HG02610 (cell line): ENCODE data around the gene USH2A.
"Not testable (repeated sequence)": the region's sequence is repeated elsewhere in the genome, so short reads cannot be mapped to it uniquely, and the experiment has no call there.

Source experiments
- ATAC-seq: cut with Tn5 transposase; IDR thresholded peaks from one replicate; pipeline ENCODE4 v1.9.1; 2021; ENCODE audit warnings: mild to moderate bottlenecking, moderate library complexity; ENCODE audit not compliant: unreplicated experiment

The USH2A gene

GRCh38 chr1:216207154-216207553, 216.1 kb downstream of the USH2A start:
- ATAC-seq = no peak

DNA sequence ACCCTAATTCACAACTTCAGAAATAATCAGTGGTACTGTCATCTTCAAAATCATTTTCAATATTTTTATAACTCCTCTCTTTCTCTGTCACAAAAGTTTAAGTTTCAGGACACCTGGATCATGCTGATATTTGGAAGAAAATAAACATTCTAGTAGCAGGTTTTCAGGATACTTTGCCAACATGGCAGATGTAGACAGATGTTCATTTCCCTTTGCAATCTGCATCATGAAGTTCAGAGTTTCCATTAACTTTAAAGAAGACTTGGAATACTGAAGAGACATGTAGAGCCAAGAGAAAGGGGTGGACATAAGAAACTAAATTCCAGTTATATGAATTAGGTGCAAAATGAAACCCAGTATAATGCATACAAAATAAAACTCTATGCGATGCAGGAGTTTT, 218.1 kb downstream of the USH2A start:
- ATAC-seq = no peak

- ATAC-seq = no peak
These were observed 221.3 kb downstream of the USH2A start for GRCh38 chr1:216201946-216202345.

- ATAC-seq = no peak
These were observed 222.3 kb downstream of the USH2A start for GRCh38 chr1:216200941-216201340.

DNA sequence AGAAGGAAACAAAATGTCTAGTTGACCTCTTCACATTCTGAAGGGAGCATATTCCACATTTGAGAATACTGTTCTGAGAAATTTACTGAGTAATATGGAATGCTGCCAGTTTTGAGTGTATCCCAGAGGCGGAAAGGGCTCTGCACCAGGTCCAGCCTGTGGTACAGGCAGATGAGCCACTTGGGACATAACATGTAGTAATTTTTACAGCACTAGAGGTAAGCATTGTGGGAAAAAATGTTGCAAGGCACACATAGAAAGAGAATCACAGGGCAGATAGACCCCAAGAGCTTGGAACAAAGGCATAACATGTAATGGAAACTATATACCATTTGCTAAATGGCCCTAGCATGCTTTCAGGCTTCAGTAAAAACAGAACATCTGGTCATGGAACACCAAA, 228.5 kb downstream of the USH2A start:
- no peak for ATAC-seq

DNA sequence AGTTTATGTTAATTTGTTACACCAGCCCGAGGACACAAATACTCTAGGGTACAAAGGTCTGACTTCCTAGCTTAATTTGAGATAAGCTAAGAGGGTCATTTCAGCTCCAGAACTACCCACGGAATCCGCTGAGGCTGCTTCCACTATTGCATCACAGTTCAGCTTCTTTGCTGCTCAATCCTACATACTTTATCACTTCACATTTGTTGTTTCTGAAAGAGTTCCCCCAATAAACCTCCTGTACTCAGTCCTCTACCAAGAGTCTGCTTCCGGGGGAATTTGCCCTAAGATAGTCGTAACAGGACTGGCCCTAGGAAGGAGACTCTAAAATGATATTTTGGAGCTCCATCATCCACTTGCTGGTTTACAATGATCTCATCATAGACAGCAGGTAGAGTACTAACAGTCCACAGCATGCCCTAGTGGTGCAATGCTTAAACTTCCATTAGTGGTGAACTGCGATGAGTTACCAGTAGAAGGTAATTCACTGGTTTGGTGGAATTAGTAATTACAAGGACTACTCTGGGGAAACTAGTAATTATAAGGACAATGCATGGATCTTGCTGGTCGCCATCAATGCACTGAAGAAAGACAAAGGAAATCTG, 229.3 kb downstream of the USH2A start:
- no peak for ATAC-seq

DNA sequence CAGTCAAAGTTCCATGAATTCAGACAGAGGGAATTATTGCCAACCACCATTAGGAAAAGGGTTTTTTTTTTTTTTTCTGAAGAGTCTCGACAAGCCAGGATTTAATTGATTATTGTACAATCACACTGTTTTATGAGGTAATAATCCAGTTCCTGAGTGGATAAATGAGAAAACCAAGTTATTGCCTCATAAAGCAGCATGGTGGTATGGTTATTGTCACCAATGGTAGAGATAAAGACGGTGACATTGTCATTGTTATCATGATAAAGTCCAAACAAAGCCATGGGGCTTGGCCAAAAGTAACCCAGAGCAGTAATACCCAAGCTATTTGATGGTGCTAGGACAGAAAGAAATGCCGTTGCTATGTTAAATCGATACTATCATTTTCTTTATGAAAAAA, 232.8 kb downstream of the USH2A start:
- ATAC-seq = no peak

- ATAC-seq = no peak
These were observed 236.4 kb downstream of the USH2A start for GRCh38 chr1:216186816-216187215.

DNA sequence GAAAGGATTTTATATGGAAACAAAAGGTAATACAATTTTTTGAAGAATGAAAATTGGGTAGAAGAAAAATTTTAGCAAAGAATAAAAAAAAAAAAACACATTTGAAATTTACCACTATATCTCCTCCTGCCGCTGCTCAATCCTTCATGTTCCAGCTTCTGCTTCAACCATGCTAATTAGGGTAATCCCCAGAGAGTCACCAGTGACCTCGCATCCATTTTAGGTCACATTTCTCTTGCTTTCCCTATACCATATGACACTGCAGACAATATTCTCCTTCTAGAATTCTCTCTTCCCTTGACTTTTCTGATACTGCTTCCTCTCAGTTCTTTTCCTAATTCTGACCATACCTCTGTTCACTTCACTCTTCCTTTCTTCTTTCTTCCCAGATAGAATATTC, 237.1 kb downstream of the USH2A start:
- no peak for ATAC-seq

DNA sequence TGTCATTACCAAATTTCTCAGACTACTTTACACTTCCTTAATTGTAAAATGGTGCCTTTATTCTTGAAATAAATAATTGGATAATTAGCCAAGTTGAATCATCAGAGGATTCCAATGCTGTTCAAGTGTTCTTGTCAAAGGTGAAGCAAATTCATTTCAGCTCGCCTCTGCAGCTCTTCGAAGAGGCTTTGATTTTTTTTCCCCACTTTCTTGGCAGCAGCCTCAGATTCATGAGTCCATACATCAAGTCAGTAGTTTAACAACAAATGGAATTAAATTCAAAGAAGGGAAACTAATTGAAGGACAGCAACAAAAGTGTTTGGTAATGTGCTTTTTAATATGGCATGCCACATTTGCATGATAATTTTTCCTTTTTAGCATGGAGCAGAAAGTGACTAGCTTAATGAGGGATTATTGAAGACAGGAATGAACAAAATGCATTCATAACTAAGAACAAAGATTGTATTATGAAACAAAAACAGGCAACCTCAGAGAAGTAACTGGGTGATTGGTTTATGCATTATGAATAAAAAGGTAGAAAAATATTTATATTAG, 239.0 kb downstream of the USH2A start:
- ATAC-seq = no peak

- no peak for ATAC-seq
These were observed 239.8 kb downstream of the USH2A start for GRCh38 chr1:216183454-216183853.

DNA sequence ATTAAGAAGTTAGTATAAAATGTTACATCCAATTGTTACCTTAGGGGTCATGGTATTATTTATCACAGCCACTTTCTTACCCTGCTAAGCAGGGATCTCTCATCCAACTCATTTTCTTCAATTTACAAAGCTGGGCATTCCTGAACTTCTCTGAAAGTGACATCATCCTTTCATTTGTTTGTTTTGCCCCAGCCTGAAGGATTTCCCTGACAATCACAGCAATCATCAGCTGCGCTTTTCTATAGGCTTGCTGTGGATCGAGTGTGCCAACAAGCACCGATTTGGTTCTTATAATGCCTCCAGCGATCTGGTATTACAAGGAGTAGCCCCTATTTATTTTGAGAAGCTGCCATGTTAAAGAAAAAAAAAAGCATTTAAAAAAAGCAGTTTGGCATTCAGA, 240.2 kb downstream of the USH2A start:
- ATAC-seq = no peak

DNA sequence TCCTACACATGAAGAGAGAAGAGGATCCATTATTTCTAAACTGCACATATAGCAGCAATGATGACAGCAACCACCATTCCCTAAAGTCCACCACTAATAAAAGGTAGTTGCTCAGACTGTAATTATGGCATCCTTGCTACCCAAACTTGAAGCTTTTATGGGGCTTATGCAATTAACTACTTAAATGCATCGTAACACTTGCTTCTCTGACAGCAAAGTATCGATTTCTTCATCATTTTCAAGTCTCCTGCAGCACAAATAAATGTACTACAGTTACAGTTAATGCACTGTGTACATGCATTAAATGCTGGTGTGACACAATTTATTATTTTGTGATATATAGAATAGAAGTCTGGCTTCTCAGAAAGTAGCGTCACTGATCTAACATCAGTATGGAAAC, 241.7 kb downstream of the USH2A start:
- no peak for ATAC-seq

GRCh38 chr1:216178281-216178680, 245.0 kb downstream of the USH2A start:
- ATAC-seq = no peak

DNA sequence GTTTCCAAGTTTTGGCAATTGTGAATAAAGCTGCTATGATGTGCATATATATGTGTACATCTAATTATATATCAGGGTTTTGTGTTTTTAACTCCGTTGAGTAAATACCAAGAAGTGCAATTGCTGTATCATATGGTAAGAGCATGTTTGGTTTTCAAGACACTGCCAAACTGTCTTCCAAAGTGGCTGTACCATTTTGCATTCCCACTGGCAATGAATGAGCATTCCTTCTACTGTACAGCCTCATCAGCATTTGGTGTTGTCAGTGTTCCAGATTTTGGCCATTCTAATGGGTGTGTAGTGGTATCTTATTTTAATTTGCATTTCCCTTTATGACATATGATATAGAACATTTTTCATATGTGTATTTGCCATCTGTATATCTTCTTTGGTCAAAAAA, 246.3 kb downstream of the USH2A start:
- ATAC-seq = no peak

DNA sequence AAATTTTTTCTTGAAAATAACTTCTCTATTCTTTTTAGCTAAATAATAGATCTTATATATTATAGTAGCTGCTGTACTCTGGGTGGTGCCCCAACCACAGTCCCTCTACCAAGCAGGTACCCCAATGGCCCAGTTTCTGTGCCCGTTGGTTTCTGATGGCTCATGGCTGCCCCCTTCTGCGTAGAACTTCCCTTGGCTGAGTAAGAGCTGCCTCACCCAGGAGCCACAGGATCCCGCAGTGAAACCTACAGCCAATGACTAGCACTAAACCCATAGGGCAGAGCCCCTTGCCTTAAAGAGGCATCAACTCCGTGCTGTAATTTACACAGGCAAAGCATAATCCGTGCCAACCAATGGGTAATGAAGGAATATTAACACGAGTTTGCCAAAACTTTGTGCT, 247.5 kb downstream of the USH2A start:
- ATAC-seq = no peak

- no peak for ATAC-seq
These were observed 249.8 kb downstream of the USH2A start for GRCh38 chr1:216173376-216173995.

DNA sequence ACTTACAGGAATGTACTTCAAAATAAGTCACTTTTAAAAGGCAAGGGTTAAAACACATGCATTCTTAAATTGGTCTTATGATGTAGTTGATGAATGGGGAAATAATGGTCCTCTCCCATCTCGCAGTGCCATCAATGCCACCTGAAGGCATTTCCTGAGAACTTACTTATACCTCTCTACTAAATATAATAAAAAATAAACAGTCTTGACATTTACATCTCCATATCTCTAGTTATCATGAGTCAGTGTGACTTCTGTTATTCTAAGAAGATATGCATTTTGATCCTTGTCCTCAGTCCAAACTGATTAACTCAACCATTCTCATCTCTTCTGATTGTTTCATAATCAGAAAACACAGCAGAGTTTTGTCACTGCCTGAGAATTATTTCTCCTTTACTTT, 253.9 kb downstream of the USH2A start:
- ATAC-seq = no peak

DNA sequence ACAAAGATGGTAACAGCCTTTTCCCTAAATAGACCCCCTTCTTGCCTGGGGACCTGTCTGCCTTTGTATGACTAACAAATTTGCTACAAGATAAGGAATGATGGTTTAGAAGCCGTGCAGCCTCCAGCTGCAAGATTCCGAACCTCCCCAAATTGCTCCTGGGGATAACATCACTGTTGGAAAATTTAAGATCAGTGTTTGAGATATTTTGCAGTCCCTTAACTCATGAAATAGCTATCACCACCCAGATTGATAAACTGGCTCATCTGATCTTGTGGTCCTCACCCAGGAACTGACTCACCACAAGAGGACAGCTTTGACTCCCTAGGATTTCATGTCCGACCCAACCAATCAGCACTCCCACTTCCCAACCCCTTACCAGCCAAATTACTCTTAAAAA, 254.7 kb downstream of the USH2A start:
- no peak for ATAC-seq

GRCh38 chr1:216154063-216154462, 269.2 kb downstream of the USH2A start:
- no peak for ATAC-seq

- no peak for ATAC-seq
These were observed 270.1 kb downstream of the USH2A start for GRCh38 chr1:216153130-216153529.

- not testable (repeated sequence) for ATAC-seq
These were observed 277.7 kb downstream of the USH2A start for GRCh38 chr1:216145451-216146018.
